NCI-H510A (cell line): ENCODE measurements around the gene PDGFC.

Experiments used
- DNase-seq: peaks from one replicate; lab custom pipeline; 2025; lab: John Stamatoyannopoulos, UW

Gene PDGFC

DNA sequence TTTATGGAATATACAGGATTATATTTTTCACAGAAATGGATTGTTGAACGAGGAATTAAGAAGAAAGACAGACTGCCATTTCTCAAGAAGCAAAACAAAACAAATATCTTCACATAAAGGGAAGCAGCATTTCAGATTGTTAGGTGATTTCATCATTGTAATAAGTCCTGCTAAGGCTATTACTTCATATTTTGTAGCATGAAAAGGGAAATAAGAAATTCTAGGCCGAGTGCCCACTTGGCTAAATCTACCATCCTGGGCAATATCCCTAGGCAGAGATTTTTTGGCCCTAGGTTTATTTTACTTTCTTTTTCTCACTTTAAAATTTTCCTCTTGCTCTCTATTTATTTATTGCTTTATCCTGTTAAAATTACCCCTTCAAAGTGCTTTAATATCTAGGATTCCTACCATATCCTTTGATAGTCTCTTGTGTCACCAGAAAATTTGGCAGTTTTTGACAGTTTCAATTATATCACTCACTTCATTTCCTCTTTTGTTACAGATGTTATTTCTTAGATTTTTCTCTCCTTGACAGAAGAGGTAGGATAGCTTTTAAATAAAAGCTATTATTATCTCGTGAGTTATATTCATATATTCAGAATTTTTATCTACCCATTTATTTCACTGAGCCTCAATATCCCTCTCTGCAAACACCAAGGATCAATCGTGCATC, 142.3 kb downstream of the PDGFC start:
- DNase-seq = no peak

DNA sequence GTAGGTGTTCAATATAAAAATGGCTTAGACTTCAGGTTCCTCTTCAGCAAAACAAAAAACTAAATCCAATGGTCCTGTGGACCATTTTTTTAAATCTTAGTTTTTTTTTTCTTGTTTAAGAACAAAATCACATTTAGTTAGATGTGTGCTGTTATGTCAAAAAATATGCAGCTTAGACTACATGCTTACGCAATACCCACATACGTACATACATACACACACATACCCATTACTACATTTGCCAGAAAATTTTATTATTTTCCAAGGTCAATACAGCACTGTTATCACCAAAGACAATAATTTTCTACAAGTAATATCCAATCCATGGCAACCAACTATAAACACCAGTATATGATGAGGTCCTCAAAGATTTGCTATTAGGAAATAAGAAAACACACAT, 144.1 kb downstream of the PDGFC start:
- no peak for DNase-seq

DNA sequence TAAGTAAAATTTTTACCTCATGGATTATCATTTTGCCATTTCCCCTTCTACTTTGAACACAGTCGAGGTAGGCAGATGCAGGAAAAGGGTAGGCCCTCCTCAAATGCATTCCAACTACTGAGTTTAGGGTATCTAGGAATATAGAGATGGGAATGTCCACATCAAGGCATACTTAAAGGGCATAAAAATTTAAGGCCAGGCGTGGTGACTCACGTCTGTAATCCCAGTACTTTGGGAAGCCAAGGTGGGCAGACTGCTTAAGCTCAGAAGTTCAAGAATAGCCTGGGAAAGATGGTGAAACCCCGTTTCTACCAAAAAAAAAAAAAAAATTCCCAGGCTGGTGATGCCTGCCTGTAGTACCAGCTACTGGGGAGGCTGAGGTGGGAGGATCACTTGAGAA, 146.5 kb downstream of the PDGFC start:
- no peak for DNase-seq

DNA sequence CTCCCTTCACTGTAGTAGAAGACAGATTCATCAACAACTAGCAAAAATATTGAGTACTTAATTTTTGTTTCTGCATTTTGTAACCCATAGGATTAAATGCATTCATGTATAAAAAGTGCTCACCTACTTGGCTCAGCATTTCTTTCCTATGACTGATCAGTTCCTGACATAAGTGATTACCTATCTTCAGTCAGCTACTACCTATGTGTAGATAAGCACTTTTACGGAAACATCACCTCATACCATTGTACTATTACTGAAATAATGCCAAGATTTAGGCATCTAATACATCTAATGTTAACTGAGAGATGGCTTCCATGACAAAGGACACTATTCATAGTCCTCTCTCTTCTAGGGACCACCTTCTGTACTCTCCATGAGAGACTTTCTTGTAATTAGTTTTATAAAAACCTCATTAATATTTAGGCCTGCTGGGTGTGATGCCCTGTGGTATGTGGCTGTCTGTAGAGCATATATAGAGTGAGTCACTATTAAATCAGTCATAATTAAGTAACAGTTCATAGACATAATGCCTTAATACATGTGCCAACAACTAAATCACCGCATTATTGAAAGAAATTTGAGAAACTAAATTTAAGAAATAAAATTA, 147.0 kb downstream of the PDGFC start:
- DNase-seq = no peak

DNA sequence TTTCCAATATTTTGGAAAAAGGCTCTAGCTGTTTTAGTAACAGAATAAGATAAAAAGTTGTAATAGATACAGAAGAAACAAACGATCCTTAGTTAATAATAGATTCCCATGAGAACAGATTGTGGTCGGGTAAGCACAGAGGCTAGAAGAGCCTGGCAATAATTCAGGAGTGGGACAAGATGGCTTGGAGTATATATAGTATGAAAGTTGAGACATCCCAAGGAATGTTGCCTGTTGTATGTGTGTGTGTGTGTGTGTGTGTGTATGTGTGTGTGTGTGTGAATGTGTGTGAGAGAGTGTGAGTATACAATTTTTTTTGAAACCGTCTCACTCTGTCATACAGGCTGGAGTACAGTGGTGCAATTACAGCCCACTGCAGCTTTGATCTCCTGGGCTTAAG, 150.7 kb downstream of the PDGFC start:
- DNase-seq = no peak

DNA sequence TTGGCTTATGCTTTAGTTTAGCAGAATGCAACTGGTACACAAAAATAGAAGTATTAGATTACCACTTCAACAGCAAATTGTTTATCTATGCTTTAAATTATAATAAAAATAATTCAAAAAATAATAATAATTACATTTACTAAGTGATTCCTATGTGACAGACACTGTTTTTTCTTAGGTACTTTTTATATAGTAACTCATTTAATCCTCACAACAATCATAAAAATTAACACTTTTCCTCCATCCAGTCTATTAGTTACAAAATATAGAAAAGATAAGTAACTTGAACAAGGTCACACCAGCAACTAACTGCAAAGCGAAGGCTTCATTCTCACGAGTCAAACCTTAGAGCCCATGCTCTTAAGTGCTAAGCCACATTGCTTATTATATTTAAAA, 155.2 kb downstream of the PDGFC start:
- DNase-seq = no peak

DNA sequence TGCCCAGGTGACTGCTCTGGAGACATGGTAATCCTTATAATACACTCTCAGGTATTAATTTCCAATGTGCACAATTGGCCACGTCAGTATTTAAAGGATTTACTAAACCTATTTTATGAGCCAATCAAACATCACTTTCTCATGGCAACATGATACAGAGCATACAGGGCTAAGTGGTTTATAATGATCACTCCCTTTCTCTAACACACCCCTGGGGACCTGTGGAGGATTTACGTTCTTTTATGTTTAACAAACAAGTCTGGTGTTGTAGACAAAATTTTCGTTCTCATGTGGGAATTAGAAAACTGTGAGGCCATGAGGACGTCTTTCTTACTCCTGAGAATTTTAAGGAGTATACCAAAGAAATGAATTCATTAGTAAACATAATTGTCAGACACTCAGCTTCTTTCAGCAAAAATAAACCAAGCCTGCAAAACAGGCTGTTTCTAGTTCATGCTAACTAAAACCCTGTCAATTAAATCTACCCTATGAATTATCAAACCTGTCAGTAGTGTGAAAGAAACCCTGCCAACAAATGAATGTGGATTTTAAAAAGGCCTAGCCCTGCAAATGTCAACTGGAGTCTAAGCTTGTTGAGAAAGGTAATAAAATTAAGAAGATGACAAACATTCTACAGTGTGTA, 155.8 kb downstream of the PDGFC start:
- peak; percentile 14 for DNase-seq

DNA sequence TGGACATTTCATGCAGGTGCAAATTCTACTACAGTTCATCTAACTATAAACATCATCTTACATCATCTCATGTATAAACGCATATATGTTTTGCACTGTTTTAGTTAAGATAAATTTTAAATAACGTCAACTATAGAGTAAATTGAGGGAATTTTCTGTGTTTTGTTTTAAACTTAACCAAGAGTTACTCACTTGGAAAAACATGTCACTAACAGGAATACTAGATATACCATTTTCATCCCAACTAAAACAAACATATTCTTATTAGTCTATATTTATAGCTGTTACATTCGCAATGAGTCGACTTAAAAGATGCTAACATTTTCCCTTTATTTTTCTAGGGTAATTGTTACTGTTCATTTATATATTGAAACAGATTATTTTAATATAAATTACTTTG, 159.6 kb downstream of the PDGFC start:
- no peak for DNase-seq

DNA sequence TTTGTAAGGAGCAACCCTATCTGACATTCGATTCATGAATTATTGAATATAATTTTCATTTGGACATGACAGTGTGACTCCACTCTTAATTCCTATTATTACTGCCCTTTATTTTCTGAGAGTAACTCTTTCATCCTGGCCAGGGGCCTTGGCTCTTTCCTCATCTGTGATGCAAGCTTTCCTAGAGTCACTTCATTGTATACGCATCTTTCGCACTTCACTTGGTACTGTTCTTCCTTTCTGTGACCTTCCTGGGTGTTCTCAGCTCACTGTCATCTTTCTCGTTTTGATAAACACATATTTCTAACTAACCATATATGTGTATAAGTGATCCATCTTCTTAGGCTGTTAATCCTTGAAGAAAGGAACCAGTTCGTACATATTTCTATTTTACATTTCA, 160.3 kb downstream of the PDGFC start:
- no peak for DNase-seq

DNA sequence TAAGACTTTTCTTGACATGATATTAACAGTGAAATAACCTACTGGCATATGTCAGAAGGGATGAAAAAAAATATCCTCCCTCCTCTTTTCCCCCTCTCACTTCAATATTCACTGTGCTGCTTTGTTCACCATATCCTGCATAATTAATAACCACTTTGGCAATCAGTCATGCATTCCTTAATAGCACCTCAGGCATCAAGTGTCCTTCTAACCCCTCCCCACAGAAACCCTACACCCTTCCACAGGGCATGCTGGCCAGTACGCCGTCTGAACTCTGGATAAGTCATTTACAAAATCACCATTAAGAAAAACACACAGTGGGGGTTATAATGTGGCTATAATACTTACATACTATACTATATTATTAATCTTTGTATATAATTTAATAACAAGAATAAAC, 165.9 kb downstream of the PDGFC start:
- DNase-seq = peak; percentile 22

DNA sequence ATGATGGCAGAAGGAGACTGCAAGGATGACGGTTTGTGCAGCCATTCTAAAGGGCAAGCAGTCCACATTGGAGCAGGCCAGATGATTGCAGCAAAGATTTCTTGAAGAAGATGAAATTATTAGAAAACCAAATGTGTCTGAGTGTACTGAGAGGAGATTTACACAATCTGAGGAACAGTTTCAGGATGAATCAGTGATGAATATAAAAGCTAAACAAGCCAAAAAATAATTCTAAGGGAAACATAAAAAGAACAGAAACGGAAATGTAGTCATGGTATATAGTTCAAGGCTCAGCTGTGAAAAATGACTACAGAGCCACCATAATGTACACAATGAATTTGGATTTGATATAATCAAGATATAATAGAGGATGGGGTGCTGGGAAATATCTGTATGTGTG, 168.5 kb downstream of the PDGFC start:
- no peak for DNase-seq

DNA sequence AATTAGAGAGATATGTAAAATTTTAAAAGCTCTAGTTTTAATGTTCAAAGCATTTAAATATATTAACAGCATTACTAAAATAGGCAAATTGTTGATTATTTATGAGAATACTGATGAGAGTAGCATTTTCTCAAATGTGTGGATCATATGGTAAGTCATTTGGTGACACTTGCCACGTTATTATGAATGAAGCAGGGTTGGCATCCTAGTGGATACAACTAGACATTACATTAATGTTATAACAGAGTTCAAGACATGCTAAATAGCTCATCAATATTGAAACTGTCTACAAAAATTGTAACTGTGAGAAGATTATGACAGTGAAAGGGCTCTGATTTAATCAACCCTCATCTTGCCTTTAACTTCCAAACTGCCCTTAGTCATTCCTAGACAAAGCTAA, 171.1 kb downstream of the PDGFC start:
- no peak for DNase-seq

DNA sequence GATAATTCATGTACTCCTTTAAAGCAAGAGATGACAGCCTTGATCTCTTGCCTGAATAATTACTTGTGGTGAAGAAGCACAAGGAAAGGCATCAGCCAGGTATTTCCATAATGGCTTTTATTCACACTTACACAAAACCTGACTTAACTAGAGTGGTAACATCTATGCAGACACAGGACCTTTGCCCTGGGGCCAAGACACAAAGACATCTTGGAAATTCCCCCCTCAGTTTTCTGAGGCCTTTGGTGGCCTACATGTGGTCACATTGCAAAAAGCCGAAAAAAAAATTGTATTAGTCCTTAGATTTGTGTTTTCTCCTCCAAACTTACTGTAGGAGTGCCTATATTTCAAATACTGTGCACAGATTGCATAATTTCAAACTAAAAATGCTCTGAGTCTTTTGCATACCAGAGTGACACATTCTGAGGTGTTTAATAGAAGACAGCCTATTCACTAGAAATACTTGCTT, 172.4 kb downstream of the PDGFC start:
- DNase-seq = no peak

DNA sequence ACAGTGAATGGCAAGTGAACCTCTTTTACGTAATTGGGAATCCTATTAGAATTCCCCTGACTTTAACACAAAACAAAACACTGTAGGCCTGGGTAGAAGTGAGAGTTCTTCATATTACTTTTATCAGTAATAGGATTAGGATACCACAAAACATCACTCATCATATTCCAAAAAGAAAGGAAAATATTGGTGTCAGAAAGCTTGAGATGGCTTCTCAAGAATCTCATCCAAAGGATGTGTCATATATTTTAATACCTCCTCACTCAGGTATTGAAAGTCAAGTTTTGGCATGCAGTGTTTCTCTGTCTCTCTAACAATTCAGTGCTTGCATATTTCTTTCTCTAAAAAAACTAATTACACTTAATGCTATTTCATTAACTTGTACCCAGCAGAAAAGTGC, 173.2 kb downstream of the PDGFC start:
- no peak for DNase-seq

DNA sequence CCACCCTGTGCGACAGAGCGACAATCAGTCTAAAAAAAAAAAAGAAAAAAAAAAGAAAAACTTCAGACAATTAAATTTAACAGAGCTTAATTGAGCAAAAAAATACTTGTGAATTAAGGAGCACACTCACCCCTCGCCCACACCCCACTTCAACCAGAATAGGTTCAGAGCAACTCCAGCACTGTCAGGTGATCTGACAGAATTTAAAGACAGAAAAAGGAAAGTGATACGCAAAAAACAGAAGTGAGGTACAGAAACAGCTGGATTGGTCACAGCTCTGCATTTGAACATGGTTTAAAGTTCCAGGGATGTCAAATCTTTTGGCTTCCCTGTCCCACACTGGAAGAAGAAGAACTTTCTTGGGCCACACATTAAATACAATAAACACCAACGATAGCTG, 174.4 kb downstream of the PDGFC start:
- DNase-seq = no peak

DNA sequence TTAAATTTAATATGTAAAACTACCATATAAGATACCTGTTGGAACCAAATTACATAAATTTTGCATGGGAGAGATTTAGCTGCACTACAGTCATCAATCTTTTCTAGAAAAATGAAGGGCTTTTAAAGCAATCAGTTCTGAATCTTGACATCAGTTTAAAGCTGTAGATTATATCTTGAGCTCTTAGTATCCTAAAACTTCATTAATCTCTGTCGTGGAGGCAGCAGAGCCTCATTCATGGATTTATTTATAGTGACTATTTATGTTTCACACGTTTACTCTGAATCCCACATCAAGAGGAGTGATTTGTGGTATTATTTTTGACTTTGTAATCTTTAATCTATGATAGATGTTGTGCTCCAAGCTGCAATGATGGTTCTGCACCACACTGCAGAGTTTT, 175.9 kb downstream of the PDGFC start:
- no peak for DNase-seq

DNA sequence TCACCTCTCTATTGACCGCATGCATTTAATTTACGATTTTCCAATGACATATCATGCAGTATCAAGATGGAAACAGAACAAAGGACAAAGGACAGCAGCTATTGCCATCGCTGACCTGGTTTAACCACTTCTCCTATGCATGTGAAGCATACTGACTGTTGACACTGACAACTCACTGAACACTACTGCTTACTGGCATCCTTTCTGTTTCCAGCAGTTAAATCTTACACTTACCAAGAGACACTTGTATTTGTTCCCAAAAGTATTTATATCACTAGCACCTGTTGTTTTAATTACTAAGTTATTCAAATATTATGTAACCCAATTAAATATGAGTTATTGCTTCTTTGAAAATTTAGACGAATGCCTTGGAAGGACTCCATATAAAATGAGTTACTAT, 176.7 kb downstream of the PDGFC start:
- no peak for DNase-seq

DNA sequence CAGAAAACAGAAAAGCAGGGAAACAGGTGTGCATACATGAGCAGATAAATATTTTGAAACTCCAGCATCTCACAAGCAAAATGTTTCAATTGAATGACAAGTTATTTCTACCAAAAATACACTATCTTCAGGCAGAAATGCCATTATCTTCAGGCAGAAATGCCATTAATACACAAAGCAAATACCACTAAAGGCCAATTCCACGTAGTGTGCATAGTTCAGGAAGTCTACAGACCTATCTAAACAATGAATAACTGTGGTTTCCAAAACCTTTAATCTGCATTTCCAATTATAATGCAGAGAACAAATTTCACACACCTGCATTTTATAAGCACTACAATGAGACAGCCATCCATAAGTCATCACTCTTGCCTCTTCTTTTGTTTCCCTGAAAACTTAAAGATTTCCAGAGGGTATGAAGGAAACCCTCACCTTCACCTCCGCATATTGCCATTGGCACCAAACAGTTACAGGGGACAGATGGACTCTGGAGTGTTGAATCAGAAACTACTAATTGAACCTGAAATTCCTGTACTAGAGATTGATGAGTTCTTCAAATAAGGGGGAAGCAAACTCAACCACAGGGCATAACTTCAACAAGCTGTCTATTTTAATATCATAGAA, 179.0 kb downstream of the PDGFC start:
- no peak for DNase-seq

DNA sequence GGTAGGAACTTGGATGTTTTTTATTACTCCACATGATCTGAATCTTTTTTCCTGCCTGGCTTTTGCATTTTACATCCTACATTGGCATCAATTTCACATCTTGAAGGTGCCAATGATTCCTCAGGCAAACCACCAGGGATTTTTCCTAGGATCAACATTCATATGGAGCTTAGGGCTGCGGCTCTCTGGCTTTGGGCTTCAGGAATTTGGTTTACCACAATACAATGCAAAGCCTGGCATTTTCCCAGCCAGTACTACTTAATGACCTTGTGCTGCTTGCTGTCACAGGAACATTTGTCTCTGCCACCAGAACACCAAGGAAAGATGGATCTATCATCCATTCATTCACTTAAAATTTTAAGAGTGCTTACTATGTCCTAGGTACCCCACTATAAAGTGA, 180.7 kb downstream of the PDGFC start:
- no peak for DNase-seq

DNA sequence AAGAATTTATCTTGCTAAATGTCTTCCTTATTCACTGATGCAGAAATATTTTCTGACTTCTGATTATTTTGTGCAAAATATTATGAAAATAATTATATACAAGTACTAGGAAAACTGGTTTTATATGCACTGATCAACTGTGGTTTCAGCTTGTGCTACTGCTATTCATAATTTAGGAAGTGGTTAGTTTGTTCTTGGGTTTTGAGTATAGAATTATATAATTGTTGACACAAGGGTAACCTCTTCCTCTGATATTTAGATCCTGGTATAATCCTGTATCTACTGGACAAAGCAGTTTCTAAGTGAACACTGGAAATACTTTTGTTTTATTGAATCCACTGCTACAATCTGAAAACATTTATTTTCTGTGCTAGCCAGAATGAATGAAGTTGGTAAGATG, 182.8 kb downstream of the PDGFC start:
- no peak for DNase-seq

DNA sequence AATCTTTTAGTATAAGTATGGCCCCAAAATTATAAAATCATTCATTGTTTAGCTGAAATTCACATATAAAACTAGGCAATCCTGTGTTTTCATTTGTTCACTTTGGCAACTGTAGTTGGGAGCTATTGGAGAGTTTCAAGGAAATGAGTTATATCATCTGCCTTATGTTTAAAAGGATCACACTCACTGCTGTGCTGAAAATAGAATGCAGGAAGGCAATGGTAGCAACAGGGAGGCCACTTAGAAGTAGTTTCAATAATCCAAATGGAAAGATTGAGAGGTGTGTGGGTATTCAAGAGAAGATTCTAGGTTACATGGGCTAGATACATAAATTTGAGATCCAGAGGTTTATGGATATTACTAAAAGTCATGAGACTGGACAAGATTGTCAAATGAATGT, 184.9 kb downstream of the PDGFC start:
- no peak for DNase-seq

DNA sequence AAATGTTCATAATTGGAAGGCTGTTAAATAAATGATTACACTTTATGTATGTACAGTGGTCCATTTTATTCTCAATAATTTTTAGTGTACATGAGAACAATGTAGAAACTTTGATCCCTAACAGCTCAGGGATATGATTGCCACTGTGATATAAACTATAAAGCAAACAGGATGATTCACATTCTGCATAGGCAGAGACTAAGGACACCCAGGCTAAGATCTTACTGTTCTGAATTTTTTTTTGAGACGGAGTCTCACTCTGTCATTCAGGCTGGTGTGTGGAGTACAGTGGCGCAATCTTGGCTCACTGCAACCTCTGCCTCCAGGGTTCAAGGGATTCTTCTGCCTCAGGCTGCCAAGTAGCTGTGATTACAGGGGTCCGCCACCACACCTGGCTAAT, 186.6 kb downstream of the PDGFC start:
- no peak for DNase-seq

DNA sequence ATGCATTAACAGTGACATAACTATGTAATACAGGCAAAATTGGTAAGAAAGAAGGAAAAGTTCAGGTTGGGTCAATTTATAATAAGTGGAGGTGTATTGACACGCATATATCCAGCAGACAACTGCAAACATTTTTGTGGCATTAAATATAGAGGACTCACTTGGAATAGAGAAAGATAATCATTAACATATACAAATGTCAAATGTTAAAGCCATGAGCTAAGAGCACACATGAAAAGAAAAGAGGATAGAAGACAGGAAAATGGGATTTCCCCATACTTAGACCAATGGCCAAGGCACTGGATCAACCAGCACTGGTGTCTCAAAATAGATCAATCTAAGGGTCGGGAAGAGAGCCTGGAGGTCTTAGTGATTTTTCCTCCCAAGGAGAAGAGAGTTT, 187.6 kb downstream of the PDGFC start:
- no peak for DNase-seq
